HG03039 (cell line): Measurements from ENCODE around the gene SPOCK1.

Experiments
- ATAC-seq: cut with Tn5 transposase; IDR thresholded peaks from one replicate; pipeline ENCODE4 v1.9.1; 2021; ENCODE audit warnings: mild to moderate bottlenecking, moderate library complexity; ENCODE audit not compliant: unreplicated experiment

Gene SPOCK1

GRCh38 chr5:137206030-137206715 is 293.0 kb downstream of the SPOCK1 start:
- ATAC-seq = no peak

- ATAC-seq = no peak
These were observed 293.7 kb downstream of the SPOCK1 start for GRCh38 chr5:137205231-137206027.

- ATAC-seq = no peak
These were observed 296.0 kb downstream of the SPOCK1 start for GRCh38 chr5:137203011-137203632.

- no peak for ATAC-seq
These were observed 297.2 kb downstream of the SPOCK1 start for GRCh38 chr5:137201876-137202275.

GRCh38 chr5:137200906-137201700 is 298.0 kb downstream of the SPOCK1 start:
- no peak for ATAC-seq

GRCh38 chr5:137199966-137200365 is 299.2 kb downstream of the SPOCK1 start:
- ATAC-seq = no peak

- no peak for ATAC-seq
These were observed 299.9 kb downstream of the SPOCK1 start for GRCh38 chr5:137199201-137199600.

- ATAC-seq = no peak
These were observed 303.6 kb downstream of the SPOCK1 start for GRCh38 chr5:137195483-137195882.

GRCh38 chr5:137194300-137194699 is 304.8 kb downstream of the SPOCK1 start:
- no peak for ATAC-seq

GRCh38 chr5:137192293-137192743 is 306.8 kb downstream of the SPOCK1 start:
- no peak for ATAC-seq

GRCh38 chr5:137191179-137191578 is 307.9 kb downstream of the SPOCK1 start:
- no peak for ATAC-seq

- no peak for ATAC-seq
These were observed 308.7 kb downstream of the SPOCK1 start for GRCh38 chr5:137190441-137190840.

- no peak for ATAC-seq
These were observed 309.1 kb downstream of the SPOCK1 start for GRCh38 chr5:137190031-137190430.

- ATAC-seq = no peak
These were observed 310.6 kb downstream of the SPOCK1 start for GRCh38 chr5:137188566-137188965.

GRCh38 chr5:137186759-137187461 is 312.2 kb downstream of the SPOCK1 start:
- no peak for ATAC-seq

GRCh38 chr5:137185193-137185592 is 313.9 kb downstream of the SPOCK1 start:
- ATAC-seq = no peak

- ATAC-seq = no peak
These were observed 314.4 kb downstream of the SPOCK1 start for GRCh38 chr5:137184734-137185133.

GRCh38 chr5:137182576-137182975 is 316.6 kb downstream of the SPOCK1 start:
- ATAC-seq = no peak

- no peak for ATAC-seq
These were observed 317.5 kb downstream of the SPOCK1 start for GRCh38 chr5:137181667-137182066.

- no peak for ATAC-seq
These were observed 319.9 kb downstream of the SPOCK1 start for GRCh38 chr5:137179203-137179602.
